ENCODE results near the gene XPO6.

XPO6 gene

GRCh38 chr16:28211758-28212531 is at the start of gene XPO6:
TSS of gene XPO6 (minus strand) at chr16:28211965. CDS start at chr16:28211368, 597 bp downstream.
- DNase-seq (ENCODE audit: low read depth) = peak; percentile 94
- peak; percentile 57 for TF ChIP-seq POLR2A (IDR thresholded peaks at IDR 0.05; ENCODE audit: extremely low read depth, insufficient read length)
- peak; percentile 87 for TF ChIP-seq MAX (IDR thresholded peaks at IDR 0.05; ENCODE audit: low read depth, low read length)
- TF ChIP-seq MYC (IDR thresholded peaks at IDR 0.05; ENCODE audit: low read depth, low read length) = peak; percentile 98
- TF ChIP-seq CTCF (IDR thresholded peaks at IDR 0.05; ENCODE audit: low read depth, low read length) = no peak
- peak within 1 kb of the TSS; percentile 95 for H3K4me3 ChIP-seq (ENCODE audit: low read depth, low read length)

GRCh38 chr16:28260193-28260592 is 48.4 kb upstream of the XPO6 start:
- DNase-seq (ENCODE audit: low read depth) = no peak
- TF ChIP-seq MYC (IDR thresholded peaks at IDR 0.05; ENCODE audit: low read depth, low read length) (no peak), CTCF (IDR thresholded peaks at IDR 0.05; ENCODE audit: low read depth, low read length) (no peak), MAX (IDR thresholded peaks at IDR 0.05; ENCODE audit: low read depth, low read length) (no peak), POLR2A (IDR thresholded peaks at IDR 0.05; ENCODE audit: extremely low read depth, insufficient read length) (no peak)
- no peak overlapping the region for H3K4me3 ChIP-seq (ENCODE audit: low read depth, low read length)

- DNase-seq (ENCODE audit: low read depth) = no peak
- no peak overlapping the region for H3K4me3 ChIP-seq (ENCODE audit: low read depth, low read length)
- TF ChIP-seq CTCF (IDR thresholded peaks at IDR 0.05; ENCODE audit: low read depth, low read length) (no peak), MAX (IDR thresholded peaks at IDR 0.05; ENCODE audit: low read depth, low read length) (no peak), MYC (IDR thresholded peaks at IDR 0.05; ENCODE audit: low read depth, low read length) (no peak), POLR2A (IDR thresholded peaks at IDR 0.05; ENCODE audit: extremely low read depth, insufficient read length) (no peak)
Measured at GRCh38 chr16:28259781-28260150, 48.0 kb upstream of the XPO6 start.

- DNase-seq (ENCODE audit: low read depth) = no peak
- TF ChIP-seq MYC (IDR thresholded peaks at IDR 0.05; ENCODE audit: low read depth, low read length) (no peak), POLR2A (IDR thresholded peaks at IDR 0.05; ENCODE audit: extremely low read depth, insufficient read length) (no peak), MAX (IDR thresholded peaks at IDR 0.05; ENCODE audit: low read depth, low read length) (no peak), CTCF (IDR thresholded peaks at IDR 0.05; ENCODE audit: low read depth, low read length) (no peak)
- no peak overlapping the region for H3K4me3 ChIP-seq (ENCODE audit: low read depth, low read length)
Measured at GRCh38 chr16:28259091-28259780, 47.5 kb upstream of the XPO6 start.

- no peak for TF ChIP-seq POLR2A (IDR thresholded peaks at IDR 0.05; ENCODE audit: extremely low read depth, insufficient read length)
- TF ChIP-seq MYC (IDR thresholded peaks at IDR 0.05; ENCODE audit: low read depth, low read length) = no peak
- TF ChIP-seq MAX (IDR thresholded peaks at IDR 0.05; ENCODE audit: low read depth, low read length) = no peak
- no peak for TF ChIP-seq CTCF (IDR thresholded peaks at IDR 0.05; ENCODE audit: low read depth, low read length)
- H3K4me3 ChIP-seq (ENCODE audit: low read depth, low read length) = no peak overlapping the region
- no peak for DNase-seq (ENCODE audit: low read depth)
Measured at GRCh38 chr16:28258567-28258966, 46.8 kb upstream of the XPO6 start.
